ENCODE results near the gene MYO7B. TPM values are rescaled to one million over a fixed set of nuclear protein-coding genes. Genes with fewer than 3 reads are reported as not detected.

Gene MYO7B
- total RNA-seq, 3 donors from 2014 or later: 0.32 to 2.3 TPM; not detected in 1

GRCh38 chr2:127646487-127647241 is 111.2 kb downstream of the MYO7B start:
- no peaks in the 10 kb centered on the region for H3K4me1 ChIP-seq
- DNase-seq (ENCODE audit: low spot score in 2 of 2): no peak
- TF ChIP-seq POLR2A (IDR thresholded peaks at IDR 0.05) (no peak), CTCF (IDR thresholded peaks at IDR 0.05) (no peak), POLR2AphosphoS5 (IDR thresholded peaks at IDR 0.05) (no peak)
- H3K27ac ChIP-seq: peak overlapping the region in 1 of 2 donors; percentile 61
- intact Hi-C loops (cut with DNase I; ENCODE audit: low total_unique reads): no loop called here
- H3K9me3 ChIP-seq: no peaks in the 10 kb centered on the region
- H3K27me3 ChIP-seq: no peaks in the 10 kb centered on the region
- no peak overlapping the region for H3K4me3 ChIP-seq
- no peaks in the 10 kb centered on the region for H3K36me3 ChIP-seq

GRCh38 chr2:127647242-127648190 is 112.0 kb downstream of the MYO7B start:
- peak overlapping the region in 1 of 2 donors; percentile 61 for H3K27ac ChIP-seq
- H3K4me3 ChIP-seq: no peak overlapping the region
- intact Hi-C loops (cut with DNase I; ENCODE audit: low total_unique reads): no loop called here
- no peak for DNase-seq (ENCODE audit: low spot score in 2 of 2)
- H3K36me3 ChIP-seq: no peaks in the 10 kb centered on the region
- no peaks in the 10 kb centered on the region for H3K27me3 ChIP-seq
- TF ChIP-seq CTCF (IDR thresholded peaks at IDR 0.05) (no peak), POLR2A (IDR thresholded peaks at IDR 0.05) (no peak), POLR2AphosphoS5 (IDR thresholded peaks at IDR 0.05) (no peak)
- H3K9me3 ChIP-seq: no peaks in the 10 kb centered on the region
- no peaks in the 10 kb centered on the region for H3K4me1 ChIP-seq

GRCh38 chr2:127648321-127648720 is 112.8 kb downstream of the MYO7B start:
- Histone ChIP-seq H3K9me3 (no peaks in the 10 kb centered on the region), H3K36me3 (no peaks in the 10 kb centered on the region), H3K4me1 (no peaks in the 10 kb centered on the region), H3K27me3 (no peaks in the 10 kb centered on the region), H3K27ac (peak overlapping the region in 1 of 2 donors; percentile 48), H3K4me3 (no peak overlapping the region)
- TF ChIP-seq POLR2AphosphoS5 (IDR thresholded peaks at IDR 0.05): no peak
- no peak for DNase-seq (ENCODE audit: low spot score in 2 of 2)
- intact Hi-C loops (cut with DNase I; ENCODE audit: low total_unique reads): no loop called here

GRCh38 chr2:127649100-127649611 is 113.7 kb downstream of the MYO7B start:
- no peak for DNase-seq (ENCODE audit: low spot score in 2 of 2)

More at GRCh38 chr2:127649100-127649611, 113.7 kb downstream of the MYO7B start:
- Histone ChIP-seq H3K27me3 (no peaks in the 10 kb centered on the region), H3K4me1 (no peaks in the 10 kb centered on the region), H3K36me3 (no peaks in the 10 kb centered on the region), H3K9me3 (no peaks in the 10 kb centered on the region), H3K4me3 (no peak overlapping the region), H3K27ac (peak overlapping the region in 1 of 2 donors; percentile 40)
- intact Hi-C loops (cut with DNase I; ENCODE audit: low total_unique reads): no loop called here
- no peak for TF ChIP-seq POLR2A (IDR thresholded peaks at IDR 0.05)
- no peak for TF ChIP-seq CTCF (IDR thresholded peaks at IDR 0.05)
- TF ChIP-seq POLR2AphosphoS5 (IDR thresholded peaks at IDR 0.05): no peak

Measured in breast epithelium (tissue), 4 donors.